Measurements from ENCODE around the gene E2F4.

Gene E2F4

GRCh38 chr16:67237396-67238277 lies 45.7 kb downstream of the E2F4 start:
- H3K9ac ChIP-seq (ENCODE audit: low read depth, low read length, poor library complexity, severe bottlenecking), result no peak overlapping the region
- H3K4me1 ChIP-seq (ENCODE audit: insufficient read depth, low read length, poor library complexity, severe bottlenecking), result peaks cover 19% of the 10 kb centered on the region
- no peaks in the 10 kb centered on the region for H3K9me2 ChIP-seq (replicated peaks; ENCODE audit: low read depth, low read length)
- no peak overlapping the region for H3K4me2 ChIP-seq (ENCODE audit: low read depth, low read length, poor library complexity, severe bottlenecking)
- H3K9me3 ChIP-seq (ENCODE audit: insufficient read depth, low read depth, low read length), result no peaks in the 10 kb centered on the region
- no peaks in the 10 kb centered on the region for H3K27me3 ChIP-seq (ENCODE audit: insufficient read depth, low read length, poor library complexity, severe bottlenecking)
- no peak overlapping the region for H3K4me3 ChIP-seq (ENCODE audit: low read length, poor library complexity, severe bottlenecking)
- H3K36me3 ChIP-seq (ENCODE audit: insufficient read depth, low read length), result peaks cover 39% of the 10 kb centered on the region; the same call in 1 of the 2 replicates
- no peaks in the 10 kb centered on the region for H3F3A ChIP-seq (ENCODE audit: low read depth)
- no peaks in the 10 kb centered on the region for H4K20me1 ChIP-seq (ENCODE audit: insufficient read depth, low read length, poor library complexity, severe bottlenecking)
- no peak overlapping the region for H2AFZ ChIP-seq (ENCODE audit: low read length)
- TF ChIP-seq EZH2phosphoT487 (IDR thresholded peaks at IDR 0.05; ENCODE audit: borderline replicate concordance), result no peak
- TF ChIP-seq CTCF (conservative IDR thresholded peaks at IDR 0.05; ENCODE audit: low read length), result no peak
- H3K79me2 ChIP-seq (ENCODE audit: insufficient read depth, low read length), result peaks cover 20% of the 10 kb centered on the region; the same call in 1 of the 2 replicates

- no peaks in the 10 kb centered on the region for H3K9me3 ChIP-seq (ENCODE audit: insufficient read depth, low read depth, low read length)
- H3K27me3 ChIP-seq (ENCODE audit: insufficient read depth, low read length, poor library complexity, severe bottlenecking), result no peaks in the 10 kb centered on the region
- H3K4me3 ChIP-seq (ENCODE audit: low read length, poor library complexity, severe bottlenecking), result no peak overlapping the region
- no peaks in the 10 kb centered on the region for H3K9me2 ChIP-seq (replicated peaks; ENCODE audit: low read depth, low read length)
- peaks cover 22% of the 10 kb centered on the region for H3K4me1 ChIP-seq (ENCODE audit: insufficient read depth, low read length, poor library complexity, severe bottlenecking)
- no peak overlapping the region for H3K9ac ChIP-seq (ENCODE audit: low read depth, low read length, poor library complexity, severe bottlenecking)
- H3K36me3 ChIP-seq (ENCODE audit: insufficient read depth, low read length), result peaks cover 37% of the 10 kb centered on the region; the same call in 1 of the 2 replicates
- no peak overlapping the region for H2AFZ ChIP-seq (ENCODE audit: low read length)
- no peaks in the 10 kb centered on the region for H4K20me1 ChIP-seq (ENCODE audit: insufficient read depth, low read length, poor library complexity, severe bottlenecking)
- no peaks in the 10 kb centered on the region for H3F3A ChIP-seq (ENCODE audit: low read depth)
- H3K79me2 ChIP-seq (ENCODE audit: insufficient read depth, low read length), result peaks cover 24% of the 10 kb centered on the region; the same call in 1 of the 2 replicates
- TF ChIP-seq CTCF (conservative IDR thresholded peaks at IDR 0.05; ENCODE audit: low read length) (no peak), EZH2phosphoT487 (IDR thresholded peaks at IDR 0.05; ENCODE audit: borderline replicate concordance) (no peak)
- H3K4me2 ChIP-seq (ENCODE audit: low read depth, low read length, poor library complexity, severe bottlenecking), result no peak overlapping the region
Measured at GRCh38 chr16:67238278-67238575, 46.3 kb downstream of the E2F4 start.

- Histone ChIP-seq H3K9me3 (ENCODE audit: insufficient read depth, low read depth, low read length) (no peaks in the 10 kb centered on the region), H3K9me2 (replicated peaks; ENCODE audit: low read depth, low read length) (no peaks in the 10 kb centered on the region), H3K27me3 (ENCODE audit: insufficient read depth, low read length, poor library complexity, severe bottlenecking) (no peaks in the 10 kb centered on the region), H3F3A (ENCODE audit: low read depth) (no peaks in the 10 kb centered on the region), H4K20me1 (ENCODE audit: insufficient read depth, low read length, poor library complexity, severe bottlenecking) (peaks cover 7% of the 10 kb centered on the region), H3K4me1 (ENCODE audit: insufficient read depth, low read length, poor library complexity, severe bottlenecking) (peaks cover 29% of the 10 kb centered on the region), H3K79me2 (ENCODE audit: insufficient read depth, low read length) (peaks cover 31% of the 10 kb centered on the region; the same call in 1 of the 2 replicates), H3K36me3 (ENCODE audit: insufficient read depth, low read length) (peaks cover 33% of the 10 kb centered on the region; the same call in 1 of the 2 replicates), H3K4me2 (ENCODE audit: low read depth, low read length, poor library complexity, severe bottlenecking) (no peak overlapping the region), H3K9ac (ENCODE audit: low read depth, low read length, poor library complexity, severe bottlenecking) (no peak overlapping the region), H3K4me3 (ENCODE audit: low read length, poor library complexity, severe bottlenecking) (no peak overlapping the region), H2AFZ (ENCODE audit: low read length) (no peak overlapping the region)
- no peak for TF ChIP-seq EZH2phosphoT487 (IDR thresholded peaks at IDR 0.05; ENCODE audit: borderline replicate concordance)
- no peak for TF ChIP-seq CTCF (conservative IDR thresholded peaks at IDR 0.05; ENCODE audit: low read length)
Measured at GRCh38 chr16:67238806-67239470, 47.0 kb downstream of the E2F4 start.
